GM06990 (cell line): ENCODE data around the gene TMEM167A.

Experiments
- DNase-seq: peaks from one replicate; pipeline ENCODE4 v3.0.0-alpha.2; 2011; ENCODE audit not compliant: insufficient read length; ENCODE audit errors: extremely low read depth
- H3K27me3 ChIP-seq: replicated peaks from 2 replicates; pipeline ENCODE4 v1.6.0; 2011; ENCODE audit warnings: low read length; ENCODE audit not compliant: control insufficient read depth, insufficient read depth
- H3K36me3 ChIP-seq: 2 replicates; pipeline ENCODE4 v1.5.1; 2011; ENCODE audit warnings: low read length; ENCODE audit not compliant: control insufficient read depth, insufficient read depth
- H3K4me3 ChIP-seq: replicated peaks from 2 replicates; pipeline ENCODE4 v1.5.1; 2011; ENCODE audit warnings: low read depth, mild to moderate bottlenecking, control low read depth, low read length
- CTCF ChIP-seq: IDR thresholded peaks from 2 replicates; pipeline ENCODE4 v1.5.1; 2011; ENCODE audit warnings: low read length, control low read depth, mild to moderate bottlenecking, inconsistent platforms; ENCODE audit not compliant: insufficient read depth, poor library complexity, severe bottlenecking

The TMEM167A gene

DNA sequence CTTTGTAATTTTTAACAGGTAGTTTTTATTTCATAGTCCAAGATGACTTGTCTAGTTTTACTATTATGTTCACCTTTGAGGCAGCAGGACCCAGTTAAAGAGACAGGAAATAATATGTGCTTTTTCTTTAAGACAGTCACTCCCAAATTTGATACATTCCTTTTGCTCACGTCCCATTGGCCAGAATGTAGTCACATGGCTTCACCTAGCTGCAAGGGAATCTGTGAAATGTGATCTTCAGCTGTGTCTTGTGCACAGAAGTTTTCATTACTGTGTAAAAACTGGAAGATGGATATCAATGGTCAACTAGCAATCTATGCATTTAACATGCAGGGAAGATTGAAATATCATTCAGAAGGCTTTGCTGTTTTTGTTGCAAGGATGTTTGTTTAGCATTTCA is 41.3 kb upstream of the TMEM167A start:
- no peaks in the 10 kb centered on the region for H3K36me3 ChIP-seq
- H3K4me3 ChIP-seq = no peak overlapping the region
- no peak for TF ChIP-seq CTCF
- DNase-seq = no peak
- H3K27me3 ChIP-seq = no peaks in the 10 kb centered on the region

- Histone ChIP-seq H3K36me3 (peaks cover 2% of the 10 kb centered on the region; the same call in 1 of the 2 replicates), H3K27me3 (no peaks in the 10 kb centered on the region), H3K4me3 (no peak overlapping the region)
- TF ChIP-seq CTCF = no peak
- DNase-seq = no peak
These were observed 38.6 kb upstream of the TMEM167A start for GRCh38 chr5:83115816-83116215.

DNA sequence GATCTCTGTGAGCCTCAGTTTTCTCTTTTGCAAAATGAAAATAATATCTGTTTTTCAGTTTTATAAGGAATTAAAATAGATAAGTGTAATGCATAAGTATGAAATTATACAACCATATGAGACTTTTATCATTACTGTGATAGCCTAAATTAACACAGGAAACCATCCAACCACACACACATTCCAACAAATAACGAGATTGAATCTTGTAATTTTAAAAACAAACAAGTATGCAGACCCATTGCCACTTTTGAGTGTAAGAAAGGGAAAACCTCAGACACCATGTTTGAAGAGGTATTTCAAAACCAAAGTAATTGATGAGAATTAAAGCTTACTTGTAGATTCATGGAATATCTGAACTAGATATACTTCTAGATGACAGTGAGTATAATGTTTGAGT is 32.2 kb upstream of the TMEM167A start:
- no peak for TF ChIP-seq CTCF

GRCh38 chr5:83107692-83108420 is 30.7 kb upstream of the TMEM167A start:
- no peak for TF ChIP-seq CTCF
- DNase-seq = no peak
- no peak overlapping the region for H3K4me3 ChIP-seq
- no peaks in the 10 kb centered on the region for H3K36me3 ChIP-seq
- no peaks in the 10 kb centered on the region for H3K27me3 ChIP-seq

More for the DNA sequence above, 32.2 kb upstream of the TMEM167A start:
- Histone ChIP-seq H3K27me3 (no peaks in the 10 kb centered on the region), H3K36me3 (peaks cover 2% of the 10 kb centered on the region; the same call in 1 of the 2 replicates), H3K4me3 (no peak overlapping the region)
- DNase-seq = no peak

- H3K4me3 ChIP-seq = no peak overlapping the region
These were observed 26.8 kb upstream of the TMEM167A start for GRCh38 chr5:83104021-83104420.

More at GRCh38 chr5:83104021-83104420, 26.8 kb upstream of the TMEM167A start:
- no peak for DNase-seq
- H3K27me3 ChIP-seq = no peaks in the 10 kb centered on the region
- TF ChIP-seq CTCF = no peak
- no peaks in the 10 kb centered on the region for H3K36me3 ChIP-seq
